BLaER1 treated with 17β-estradiol and CSF1 and Interleukin-3, amounts not matched to agents 10 nM and 100 nM (cell line): ENCODE measurements around the gene VPS33B.
A peak's percentile ranks its signal among the peaks of the same experiment; 100 is the strongest.

Experiments used
- H3K27ac ChIP-seq, 11 experiments: shearing (Covaris generic); formaldehyde crosslinking; 2 replicates each; pipeline ENCODE4 v1.8.1; 2022
- H3K27me3 ChIP-seq, 11 experiments: shearing (Covaris generic); formaldehyde crosslinking; 2 replicates each; pipeline ENCODE4 v1.8.1; 2022
- H3K36me3 ChIP-seq, 11 experiments: shearing (Covaris generic); formaldehyde crosslinking; 2 replicates each; pipeline ENCODE4 v1.8.1; 2022
- H3K4me1 ChIP-seq, 10 experiments: shearing (Covaris generic); formaldehyde crosslinking; 2 replicates each; pipeline ENCODE4 v1.8.1; 2022
- H3K4me2 ChIP-seq, 11 experiments: shearing (Covaris generic); formaldehyde crosslinking; 2 replicates each; pipeline ENCODE4 v1.8.1; 2022
- H3K4me3 ChIP-seq, 10 experiments: shearing (Covaris generic); formaldehyde crosslinking; 2 replicates each; pipeline ENCODE4 v1.8.1; 2022
- H3K9ac ChIP-seq, 11 experiments: shearing (Covaris generic); formaldehyde crosslinking; 2 replicates each; pipeline ENCODE4 v1.8.1; 2022
- H3K9me3 ChIP-seq, 11 experiments: shearing (Covaris generic); formaldehyde crosslinking; replicated peaks in 1 of 11; 2 replicates each; pipeline ENCODE4 v1.8.1; 2022
- H4K20me1 ChIP-seq, 11 experiments: shearing (Covaris generic); formaldehyde crosslinking; 2 replicates each; pipeline ENCODE4 v1.8.1; 2022
- Cebpa-rat ChIP-seq, 11 experiments: shearing (Covaris generic); IDR thresholded peaks; 2 replicates each; pipeline ENCODE4 v1.8.1; 2022

Gene VPS33B

DNA sequence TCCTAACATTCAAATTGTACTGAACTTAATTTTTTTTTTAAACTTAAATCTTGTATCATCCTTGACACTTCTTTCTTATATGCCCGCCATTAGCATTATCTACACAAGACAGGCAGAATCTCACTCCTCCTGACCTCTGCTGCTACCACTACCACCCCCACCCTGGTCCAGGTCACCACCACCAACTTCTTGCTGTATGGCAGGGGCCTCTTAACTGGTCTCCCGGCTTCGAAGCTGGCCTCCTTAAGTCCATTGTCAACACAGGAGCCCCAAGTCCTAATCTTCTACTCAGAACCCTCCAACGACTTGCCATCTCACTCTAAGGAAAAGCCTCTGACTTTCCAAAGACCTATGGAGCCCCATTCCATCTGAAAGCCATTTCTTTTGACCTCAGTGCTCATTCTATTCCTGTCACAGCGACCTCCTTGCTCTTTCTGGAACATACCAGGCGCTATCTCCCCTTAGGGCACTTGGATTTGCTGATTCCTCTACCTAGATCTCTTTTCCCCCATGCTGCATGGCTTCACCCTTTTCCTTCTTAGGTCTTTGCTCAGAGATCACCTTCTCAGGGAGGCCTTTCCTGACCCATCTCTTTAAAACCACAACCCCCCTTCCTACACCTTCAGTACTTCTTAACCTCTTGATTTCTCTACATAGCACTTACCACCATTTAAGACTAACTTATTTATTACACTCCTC lies 30.7 kb downstream of the VPS33B start:
- Histone ChIP-seq H3K9me3 (no peaks in the 10 kb centered on the region), H3K4me2 (peak overlapping the region; percentile 3 to 92 (median 80); a peak in 17 of 22 replicates), H3K4me3 (no peak overlapping the region), H3K27ac (peak overlapping the region in 1 of 11 experiments; percentile 23; a peak in 2 of 22 replicates), H3K36me3 (peaks cover 0 to 4% (median 0%) of the 10 kb centered on the region in 11 experiments; a peak in 8 of 22 replicates), H4K20me1 (peaks cover 0 to 40% (median 23%) of the 10 kb centered on the region in 11 experiments; a peak in 14 of 22 replicates), H3K9ac (no peak overlapping the region), H3K4me1 (peaks cover 51 to 68% (median 61%) of the 10 kb centered on the region in 10 experiments), H3K27me3 (no peaks in the 10 kb centered on the region)
- TF ChIP-seq Cebpa-rat (IDR thresholded peaks at IDR 0.05): no peak

DNA sequence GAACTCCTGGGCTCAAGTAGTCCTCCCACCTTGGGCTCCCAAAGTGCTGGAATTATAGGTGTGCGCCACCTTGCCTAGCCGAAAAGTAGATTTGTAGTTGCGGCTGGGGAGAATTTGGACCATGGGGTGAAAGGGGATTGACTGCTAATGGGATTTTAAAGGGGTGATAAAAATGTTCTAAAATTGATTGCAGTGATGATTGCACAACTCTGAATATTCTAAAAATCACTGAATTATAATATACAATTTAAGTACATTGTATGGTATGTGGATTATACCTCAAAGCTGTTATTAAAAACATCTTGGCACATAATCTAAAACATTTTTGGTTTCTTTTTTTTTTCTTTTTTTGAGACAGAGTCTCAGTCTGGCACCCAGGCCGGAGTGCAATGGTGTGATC lies 31.9 kb downstream of the VPS33B start:
- H3K27ac ChIP-seq: no peak overlapping the region
- TF ChIP-seq Cebpa-rat (IDR thresholded peaks at IDR 0.05): peak in 3 of 11 experiments; percentile 26 to 57 (median 35); a peak in 2 of 22 replicates
- no peak overlapping the region for H3K4me3 ChIP-seq
- no peak overlapping the region for H3K9ac ChIP-seq
- no peaks in the 10 kb centered on the region for H3K9me3 ChIP-seq
- no peaks in the 10 kb centered on the region for H3K27me3 ChIP-seq
- H3K4me2 ChIP-seq: no peak overlapping the region
- peaks cover 53 to 70% (median 62%) of the 10 kb centered on the region in 10 experiments for H3K4me1 ChIP-seq
- H3K36me3 ChIP-seq: peaks cover 0 to 9% (median 0%) of the 10 kb centered on the region in 11 experiments; a peak in 8 of 22 replicates
- H4K20me1 ChIP-seq: peaks cover 0 to 53% (median 24%) of the 10 kb centered on the region in 11 experiments; a peak in 14 of 22 replicates

DNA sequence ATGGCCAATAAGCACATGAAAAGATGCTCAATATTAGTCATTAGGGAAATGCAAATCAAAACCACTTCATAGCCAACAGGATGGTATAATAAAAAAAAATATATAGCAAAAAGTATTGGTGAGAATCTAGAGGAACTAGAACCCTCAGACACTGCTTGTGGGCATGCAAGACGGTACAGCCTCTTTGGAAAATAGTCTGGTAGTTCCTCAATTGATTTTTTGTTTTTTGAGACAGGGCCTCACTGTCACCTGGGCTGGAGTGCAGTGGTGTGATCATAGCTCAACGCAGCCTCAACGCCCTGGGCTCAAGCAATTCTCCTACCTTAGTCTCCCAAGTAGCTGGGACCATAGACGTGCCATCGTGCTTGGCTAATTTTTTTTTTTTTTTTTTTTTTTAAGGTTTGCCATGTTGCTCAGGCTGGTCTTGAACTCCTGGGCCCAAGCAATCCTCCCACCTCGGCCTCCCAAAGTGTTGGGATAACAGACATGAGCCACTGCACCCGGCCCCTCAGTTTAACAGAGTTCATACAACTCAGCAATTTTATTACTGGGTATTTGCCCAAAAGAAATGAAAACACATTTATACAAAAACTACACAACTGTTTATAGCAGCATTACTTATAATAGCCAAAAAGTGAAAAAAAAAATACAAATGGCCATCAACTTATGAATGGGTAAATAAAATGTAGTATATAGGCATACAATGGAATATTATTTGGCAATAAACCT lies 33.2 kb downstream of the VPS33B start:
- TF ChIP-seq Cebpa-rat (IDR thresholded peaks at IDR 0.05): no peak
- H3K9me3 ChIP-seq: no peaks in the 10 kb centered on the region
- peak overlapping the region in 3 of 11 experiments; percentile 20 to 53 (median 40); a peak in 3 of 22 replicates for H3K27ac ChIP-seq
- no peaks in the 10 kb centered on the region for H3K27me3 ChIP-seq
- peak overlapping the region; percentile 61 to 84 (median 74) for H3K4me2 ChIP-seq
- peaks cover 49 to 71% (median 57%) of the 10 kb centered on the region in 10 experiments for H3K4me1 ChIP-seq
- no peak overlapping the region for H3K9ac ChIP-seq
- H3K4me3 ChIP-seq: no peak overlapping the region
- H3K36me3 ChIP-seq: peaks cover 0 to 20% (median 7%) of the 10 kb centered on the region in 11 experiments; a peak in 17 of 22 replicates
- H4K20me1 ChIP-seq: peaks cover 0 to 61% (median 24%) of the 10 kb centered on the region in 11 experiments; a peak in 14 of 22 replicates

DNA sequence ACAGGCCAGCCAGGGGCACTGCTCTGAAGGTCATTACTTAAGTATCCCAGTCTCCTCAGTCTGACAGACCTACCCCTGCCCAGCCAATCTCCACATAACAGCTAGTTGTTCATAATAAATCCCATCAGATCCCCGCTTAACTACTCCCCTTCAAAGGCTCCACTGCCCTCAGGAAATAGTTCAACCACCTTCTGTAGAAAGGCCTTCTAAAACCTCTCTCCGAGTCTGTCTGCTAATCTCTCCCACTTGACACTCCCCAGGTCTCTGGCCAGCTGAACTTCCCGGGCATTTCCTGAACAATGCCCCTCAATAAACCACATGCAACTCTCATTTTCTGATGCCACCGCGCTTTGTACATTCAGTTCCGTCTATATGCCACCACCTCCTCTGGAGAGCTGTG lies 34.1 kb downstream of the VPS33B start:
- Histone ChIP-seq H4K20me1 (peaks cover 0 to 68% (median 24%) of the 10 kb centered on the region in 11 experiments; a peak in 15 of 22 replicates), H3K9me3 (no peaks in the 10 kb centered on the region), H3K36me3 (peaks cover 0 to 30% (median 16%) of the 10 kb centered on the region in 11 experiments; a peak in 18 of 22 replicates), H3K27ac (peak overlapping the region in 10 of 11 experiments; percentile 1 to 59 (median 32); a peak in 12 of 22 replicates), H3K9ac (peak overlapping the region in 9 of 11 experiments; percentile 10 to 51 (median 31); a peak in 13 of 22 replicates), H3K4me1 (peaks cover 52 to 77% (median 57%) of the 10 kb centered on the region in 10 experiments), H3K4me2 (peak overlapping the region; percentile 61 to 84 (median 74)), H3K27me3 (no peaks in the 10 kb centered on the region), H3K4me3 (no peak overlapping the region)
- no peak for TF ChIP-seq Cebpa-rat (IDR thresholded peaks at IDR 0.05)

DNA sequence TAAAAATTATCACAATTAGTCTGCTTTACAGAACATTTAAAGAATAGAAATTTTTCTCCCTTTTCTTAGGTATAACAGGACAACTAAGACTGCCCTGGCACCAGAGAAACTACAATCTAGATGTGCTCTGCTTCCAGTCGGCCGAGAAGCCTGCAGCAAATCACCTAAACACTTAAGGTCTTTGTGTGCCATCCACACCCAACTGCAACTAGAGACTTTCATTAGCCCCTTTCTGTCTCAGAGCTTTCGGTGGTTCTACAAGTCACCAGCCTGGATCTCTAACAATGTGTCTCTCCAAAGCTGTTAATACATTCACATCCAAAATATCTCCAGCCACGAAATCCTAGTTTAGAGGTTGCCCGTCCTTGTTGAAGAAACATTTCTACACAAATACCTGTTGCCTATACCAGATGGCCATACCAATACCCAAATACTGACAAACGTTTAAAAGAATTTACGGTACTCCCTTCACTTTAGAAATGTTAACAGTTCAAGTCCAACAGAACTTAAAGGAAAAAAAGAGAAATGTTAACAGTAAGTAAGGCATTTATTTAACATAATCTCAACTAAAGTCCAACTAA lies 34.7 kb downstream of the VPS33B start:
- H3K4me1 ChIP-seq: peaks cover 50 to 77% (median 57%) of the 10 kb centered on the region in 10 experiments
- H3K4me3 ChIP-seq: no peak overlapping the region
- H3K9me3 ChIP-seq: no peaks in the 10 kb centered on the region
- peak overlapping the region in 2 of 11 experiments; percentile 26 to 39; a peak in 4 of 22 replicates for H3K9ac ChIP-seq
- peaks cover 0 to 66% (median 24%) of the 10 kb centered on the region in 11 experiments; a peak in 15 of 22 replicates for H4K20me1 ChIP-seq
- TF ChIP-seq Cebpa-rat (IDR thresholded peaks at IDR 0.05): no peak
- peak overlapping the region; percentile 61 to 84 (median 74); a peak in 18 of 22 replicates for H3K4me2 ChIP-seq
- no peaks in the 10 kb centered on the region for H3K27me3 ChIP-seq
- H3K36me3 ChIP-seq: peaks cover 0 to 36% (median 23%) of the 10 kb centered on the region in 11 experiments; a peak in 18 of 22 replicates
- peak overlapping the region in 3 of 11 experiments; percentile 26 to 59 (median 53); a peak in 4 of 22 replicates for H3K27ac ChIP-seq

DNA sequence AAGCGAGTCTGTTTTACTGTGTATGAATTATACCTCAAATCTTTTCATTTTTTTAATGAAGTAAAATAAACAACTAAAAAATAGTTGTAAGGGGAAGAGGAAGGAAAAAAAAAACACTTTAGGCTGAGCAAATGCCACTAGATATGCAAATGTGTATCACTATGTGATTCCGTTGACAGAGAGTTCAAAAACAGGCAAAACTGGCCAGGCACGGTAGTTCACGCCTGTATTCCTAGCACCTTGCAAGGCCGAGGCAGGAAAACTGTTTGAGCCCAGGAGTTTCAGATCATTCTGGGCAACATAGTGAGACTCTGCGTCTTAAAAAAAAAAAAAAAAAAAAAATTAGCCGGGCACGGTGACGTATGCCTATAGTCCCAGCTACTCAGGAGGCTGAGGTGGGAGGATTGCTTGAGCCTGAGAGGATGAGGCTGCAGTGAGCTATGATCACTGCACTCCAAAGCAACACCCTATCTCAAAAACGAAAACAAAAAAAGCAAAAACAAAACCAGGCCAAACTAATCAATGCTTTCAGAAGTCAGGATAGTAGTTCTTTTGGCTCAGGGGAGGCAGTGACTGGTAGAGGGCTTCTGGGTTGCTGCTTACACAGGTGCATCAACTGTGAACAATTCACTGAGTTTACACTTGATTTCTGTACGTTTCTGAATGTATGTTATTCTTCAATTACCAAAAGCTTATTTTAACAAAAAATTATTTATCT lies 35.4 kb downstream of the VPS33B start:
- peaks cover 50 to 79% (median 58%) of the 10 kb centered on the region in 10 experiments for H3K4me1 ChIP-seq
- H3K9me3 ChIP-seq: no peaks in the 10 kb centered on the region
- no peak for TF ChIP-seq Cebpa-rat (IDR thresholded peaks at IDR 0.05)
- H3K27ac ChIP-seq: no peak overlapping the region; a peak in 1 of 22 replicates
- H3K9ac ChIP-seq: peak overlapping the region in 6 of 11 experiments; percentile 8 to 29 (median 26); a peak in 2 of 22 replicates
- peak overlapping the region in 1 of 10 experiments; percentile 8; a peak in 1 of 20 replicates for H3K4me3 ChIP-seq
- no peaks in the 10 kb centered on the region for H3K27me3 ChIP-seq
- H4K20me1 ChIP-seq: peaks cover 0 to 61% (median 24%) of the 10 kb centered on the region in 11 experiments; a peak in 15 of 22 replicates
- H3K4me2 ChIP-seq: peak overlapping the region; percentile 54 to 84 (median 71)
- H3K36me3 ChIP-seq: peaks cover 0 to 43% (median 30%) of the 10 kb centered on the region in 11 experiments; a peak in 18 of 22 replicates

DNA sequence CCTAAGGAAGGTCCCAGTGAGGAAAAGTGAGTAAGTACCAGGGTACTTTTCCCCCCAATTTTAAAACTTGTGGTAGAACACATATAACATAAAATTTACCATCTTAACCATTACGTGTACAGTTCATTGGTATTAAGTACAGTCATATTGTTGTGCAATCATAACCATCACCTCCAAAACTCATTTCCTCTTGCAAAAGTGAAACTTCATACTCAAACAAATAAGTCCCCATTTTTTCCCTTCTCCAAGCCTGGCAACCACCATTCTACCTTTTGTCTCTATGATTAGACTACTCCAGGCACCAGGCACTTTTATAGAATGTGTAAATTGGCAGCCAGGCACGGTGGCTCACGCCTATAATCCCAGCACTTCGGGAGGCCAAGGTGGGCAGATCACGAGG lies 40.3 kb downstream of the VPS33B start:
- Histone ChIP-seq H3K9ac (peak overlapping the region in 4 of 11 experiments; percentile 32 to 48 (median 39); a peak in 7 of 22 replicates), H4K20me1 (peaks cover 0 to 31% (median 5%) of the 10 kb centered on the region in 11 experiments; a peak in 11 of 22 replicates), H3K27ac (peak overlapping the region in 10 of 11 experiments; percentile 38 to 79 (median 70); a peak in 20 of 22 replicates), H3K4me1 (peaks cover 24 to 49% (median 36%) of the 10 kb centered on the region in 10 experiments), H3K4me2 (peak overlapping the region; percentile 39 to 81 (median 75); a peak in 21 of 22 replicates), H3K27me3 (no peaks in the 10 kb centered on the region), H3K4me3 (peak overlapping the region in 4 of 10 experiments; percentile 14 to 36 (median 26); a peak in 2 of 20 replicates), H3K36me3 (peaks cover 8 to 91% (median 76%) of the 10 kb centered on the region in 11 experiments; a peak in 20 of 22 replicates), H3K9me3 (no peaks in the 10 kb centered on the region)
- TF ChIP-seq Cebpa-rat (IDR thresholded peaks at IDR 0.05): peak in 8 of 11 experiments; percentile 12 to 86 (median 66); a peak in 11 of 22 replicates
